ENCODE measurements around the gene KCNQ4.

The KCNQ4 gene

GRCh38 chr1:40836283-40836682, 52.7 kb downstream of the KCNQ4 start:
- TF ChIP-seq, protein P1, sequence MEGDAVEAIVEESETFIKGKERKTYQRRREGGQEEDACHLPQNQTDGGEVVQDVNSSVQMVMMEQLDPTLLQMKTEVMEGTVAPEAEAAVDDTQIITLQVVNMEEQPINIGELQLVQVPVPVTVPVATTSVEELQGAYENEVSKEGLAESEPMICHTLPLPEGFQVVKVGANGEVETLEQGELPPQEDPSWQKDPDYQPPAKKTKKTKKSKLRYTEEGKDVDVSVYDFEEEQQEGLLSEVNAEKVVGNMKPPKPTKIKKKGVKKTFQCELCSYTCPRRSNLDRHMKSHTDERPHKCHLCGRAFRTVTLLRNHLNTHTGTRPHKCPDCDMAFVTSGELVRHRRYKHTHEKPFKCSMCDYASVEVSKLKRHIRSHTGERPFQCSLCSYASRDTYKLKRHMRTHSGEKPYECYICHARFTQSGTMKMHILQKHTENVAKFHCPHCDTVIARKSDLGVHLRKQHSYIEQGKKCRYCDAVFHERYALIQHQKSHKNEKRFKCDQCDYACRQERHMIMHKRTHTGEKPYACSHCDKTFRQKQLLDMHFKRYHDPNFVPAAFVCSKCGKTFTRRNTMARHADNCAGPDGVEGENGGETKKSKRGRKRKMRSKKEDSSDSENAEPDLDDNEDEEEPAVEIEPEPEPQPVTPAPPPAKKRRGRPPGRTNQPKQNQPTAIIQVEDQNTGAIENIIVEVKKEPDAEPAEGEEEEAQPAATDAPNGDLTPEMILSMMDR (IDR thresholded peaks at IDR 0.05; ENCODE audit: borderline replicate concordance, control extremely low read depth, extremely low read depth, insufficient read depth, missing control alignments), result no peak
- in situ Hi-C loops (cut with MboI; ENCODE audit: low sequenced_read_pairs, unreplicated experiment), result no loop called here
- DNase-seq (ENCODE audit: low spot score), result no peak

- TF ChIP-seq, protein P1 (IDR thresholded peaks at IDR 0.05; ENCODE audit: borderline replicate concordance, control extremely low read depth, extremely low read depth, insufficient read depth, missing control alignments), result no peak
- DNase-seq (ENCODE audit: low spot score), result no peak
- in situ Hi-C loops (cut with MboI; ENCODE audit: low sequenced_read_pairs, unreplicated experiment), result no loop called here
Observed at GRCh38 chr1:40837601-40838000, 54.0 kb downstream of the KCNQ4 start.

- TF ChIP-seq, protein P1 (IDR thresholded peaks at IDR 0.05; ENCODE audit: borderline replicate concordance, control extremely low read depth, extremely low read depth, insufficient read depth, missing control alignments), result no peak
- DNase-seq (ENCODE audit: low spot score), result no peak
- in situ Hi-C loops (cut with MboI; ENCODE audit: low sequenced_read_pairs, unreplicated experiment), result no loop called here
Observed at GRCh38 chr1:40838045-40838979, 54.7 kb downstream of the KCNQ4 start.

GRCh38 chr1:40838980-40839942, 55.7 kb downstream of the KCNQ4 start:
- TF ChIP-seq, protein P1 (IDR thresholded peaks at IDR 0.05; ENCODE audit: borderline replicate concordance, control extremely low read depth, extremely low read depth, insufficient read depth, missing control alignments), result no peak
- in situ Hi-C loops (cut with MboI; ENCODE audit: low sequenced_read_pairs, unreplicated experiment), result no loop called here

DNA sequence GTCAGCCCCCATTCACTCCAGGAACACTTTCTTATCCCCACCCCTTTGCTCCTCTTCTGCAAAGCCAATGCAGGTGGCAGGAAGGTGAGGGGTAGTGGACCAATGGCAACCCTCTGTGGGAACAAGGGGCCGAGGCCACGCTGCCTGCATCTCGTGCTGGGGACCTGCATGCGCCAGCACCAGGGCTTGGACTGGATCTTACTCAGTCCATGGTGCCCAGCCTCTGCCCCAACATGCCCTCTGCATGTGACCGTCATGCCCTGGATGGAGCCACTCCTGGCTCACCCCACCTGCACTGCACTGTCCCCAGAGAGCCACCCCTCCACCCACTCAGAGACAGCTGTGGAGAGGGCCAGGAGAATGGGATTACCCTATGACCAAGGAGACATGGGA, 56.4 kb downstream of the KCNQ4 start:
- TF ChIP-seq, protein P1 (IDR thresholded peaks at IDR 0.05; ENCODE audit: borderline replicate concordance, control extremely low read depth, extremely low read depth, insufficient read depth, missing control alignments), result no peak
- no peak for DNase-seq (ENCODE audit: low spot score)
- in situ Hi-C loops (cut with MboI; ENCODE audit: low sequenced_read_pairs, unreplicated experiment), result no loop called here

More at GRCh38 chr1:40838980-40839942, 55.7 kb downstream of the KCNQ4 start:
- no peak for DNase-seq (ENCODE audit: low spot score)

All from GM13976 (cell line).